HepG2 (cell line): ENCODE data around the gene SGCE. TPM values are rescaled to one million over a fixed set of nuclear protein-coding genes. Genes with fewer than 3 reads are reported as not detected.

Experiments used
- ATAC-seq: fragments of 200-7000 bp; cut with Tn5 transposase; 3 replicates; pipeline ENCODE4 v1.9.1; 2020; ENCODE audit warnings: mild to moderate bottlenecking, moderate library complexity
- BruUV-seq: library from RNA; stranded (reverse); fragments of 400-500 nt; replicated peaks from 2 replicates; lab custom pipeline; 2021; lab: Mats Ljungman, UMichigan
- CTCF ChIA-PET: fragments of 300-600 bp; formaldehyde crosslinking; extraction: SDS; loops from one replicate; lab custom pipeline; 2021; ENCODE audit warnings: low total read pairs, inconsistent platforms, low intra/inter-chr PET ratio; lab: Yijun Ruan, JAX
- POLR2A ChIA-PET: fragments of 350-600 bp; sonication (Branson Sonifier 250); formaldehyde crosslinking; loops from one replicate; lab custom pipeline; 2020; ENCODE audit warnings: antibody characterized with exemption, inconsistent platforms; lab: Yijun Ruan, JAX
- DNase-seq: peaks from one replicate; pipeline ENCODE4 v3.0.0-alpha.2; 2015; ENCODE audit warnings: low spot score
- FAIRE-seq: peaks from 3 replicates; lab custom pipeline; 2011; peaks lifted over from hg19 to GRCh38; lab: Jason Lieb, UNC
- H2AFZ ChIP-seq: one replicate; pipeline ENCODE4 v1.6.1; 2011; ENCODE audit warnings: low read length, inconsistent platforms
- H3K27ac ChIP-seq: fragments of 300-600 bp; 3 replicates; pipeline ENCODE4 v1.8.0; 2011; ENCODE audit warnings: mixed run types, mild to moderate bottlenecking, mixed read lengths, low read length, inconsistent platforms; ENCODE audit not compliant: insufficient read depth; ENCODE audit errors: extremely low read length
- H3K27me3 ChIP-seq, 2 experiments: fragments of 200-600 bp in 1 of 2; 2 replicates in 1 of 2; 3 replicates in 1 of 2; pipeline versions ENCODE4 v1.6.0 to v1.8.0; 2011; ENCODE audit warnings: low read length in 2 of 2, mild to moderate bottlenecking in 2 of 2, moderate library complexity in 2 of 2, inconsistent platforms in 1 of 2; ENCODE audit not compliant: insufficient read depth in 2 of 2, control insufficient read depth in 1 of 2
- H3K36me3 ChIP-seq, 2 experiments: fragments of 200-600 bp in 1 of 2; replicated peaks in 1 of 2; 2 replicates in 1 of 2; 3 replicates in 1 of 2; pipeline versions ENCODE4 v1.5.1 to v1.8.0; 2011; ENCODE audit warnings: low read length in 2 of 2, inconsistent platforms in 1 of 2; ENCODE audit not compliant: insufficient read depth in 2 of 2, control insufficient read depth in 1 of 2
- H3K4me1 ChIP-seq: 2 replicates; pipeline ENCODE4 v1.5.1; 2012; ENCODE audit warnings: low read length, inconsistent platforms; ENCODE audit not compliant: insufficient read depth
- H3K4me2 ChIP-seq: 2 replicates; pipeline ENCODE4 v1.6.0; 2011; ENCODE audit warnings: low read depth, low read length, inconsistent platforms
- H3K4me3 ChIP-seq, 3 experiments: fragments of 200-600 bp in 1 of 3; sonication (generic), shearing (Covaris generic) in 1 of 3; replicated peaks in 1 of 3; 2 replicates each; pipeline ENCODE4 v1.5.1; 2011 to 2016; ENCODE audit warnings: low read length in 3 of 3, inconsistent platforms in 2 of 3, low read depth in 2 of 3, mild to moderate bottlenecking in 2 of 3, control low read depth in 1 of 3, mixed read lengths in 1 of 3; ENCODE audit not compliant: insufficient read depth in 1 of 3
- H3K79me2 ChIP-seq: one replicate; pipeline ENCODE4 v1.6.1; 2011; ENCODE audit warnings: low read length, inconsistent platforms; ENCODE audit not compliant: insufficient read depth
- H3K9ac ChIP-seq: 2 replicates; pipeline ENCODE4 v1.6.0; 2011; ENCODE audit warnings: mild to moderate bottlenecking, low read depth, low read length, inconsistent platforms; ENCODE audit not compliant: insufficient read depth
- H3K9me3 ChIP-seq: 2 replicates; pipeline ENCODE4 v1.5.1; 2012; ENCODE audit warnings: mild to moderate bottlenecking, low read length
- H4K20me1 ChIP-seq: 2 replicates; pipeline ENCODE4 v1.6.0; 2011; ENCODE audit warnings: inconsistent platforms, mild to moderate bottlenecking, low read length, moderate library complexity; ENCODE audit not compliant: insufficient read depth
- BCL6 ChIP-seq: IDR thresholded peaks from 2 replicates; pipeline ENCODE4 v1.6.1; 2016; ENCODE audit warnings: missing genetic modification reagents, missing compliant biosample characterization
- FOXJ3 ChIP-seq: sonication (generic); formaldehyde crosslinking; IDR thresholded peaks from 2 replicates; pipeline ENCODE4 v1.4.0; 2020; ENCODE audit warnings: missing genetic modification reagents, mild to moderate bottlenecking, borderline replicate concordance
- KDM6A ChIP-seq: IDR thresholded peaks from 2 replicates; pipeline ENCODE4 v1.6.1; 2016; ENCODE audit warnings: low read depth
- MEF2D ChIP-seq: sonication (generic); formaldehyde crosslinking; IDR thresholded peaks from 2 replicates; pipeline ENCODE4 v1.5.1; 2020; ENCODE audit warnings: mild to moderate bottlenecking, missing genetic modification reagents
- NCOR1 ChIP-seq: fragments of 200-600 bp; sonication (generic); IDR thresholded peaks from 2 replicates; pipeline ENCODE4 v1.7.0; 2017; ENCODE audit warnings: antibody characterized with exemption, low read length, borderline replicate concordance
- NFIB ChIP-seq: sonication (generic); formaldehyde crosslinking; IDR thresholded peaks from 2 replicates; pipeline ENCODE4 v1.9.0; 2021; ENCODE audit warnings: missing genetic modification reagents, mild to moderate bottlenecking, borderline replicate concordance
- NFKB2 ChIP-seq: sonication (generic); formaldehyde crosslinking; IDR thresholded peaks from 2 replicates; pipeline ENCODE4 v1.4.0; 2020; ENCODE audit warnings: missing genetic modification reagents, borderline replicate concordance
- NR1H2 ChIP-seq: sonication (generic); formaldehyde crosslinking; IDR thresholded peaks from 2 replicates; pipeline ENCODE4 v1.8.1; 2022; ENCODE audit warnings: low read depth, missing genetic modification reagents, borderline replicate concordance
- PTBP1 ChIP-seq: fragments of 200-400 bp; formaldehyde crosslinking; IDR thresholded peaks from 2 replicates; pipeline ENCODE4 v1.6.1; 2018; ENCODE audit warnings: low read length, low read depth; ENCODE audit not compliant: poor library complexity, severe bottlenecking
- RXRB ChIP-seq: IDR thresholded peaks from 2 replicates; pipeline ENCODE4 v1.6.1; 2016; ENCODE audit warnings: borderline replicate concordance, missing genetic modification reagents, missing compliant biosample characterization
- SYNCRIP ChIP-seq: fragments of 200-400 bp; formaldehyde crosslinking; IDR thresholded peaks from 2 replicates; pipeline ENCODE4 v1.6.1; 2018; ENCODE audit warnings: mild to moderate bottlenecking, low read depth, low read length; ENCODE audit not compliant: insufficient read depth
- U2AF1 ChIP-seq: fragments of 200-400 bp; formaldehyde crosslinking; optimal IDR thresholded peaks from 2 replicates; pipeline ENCODE3; 2017; ENCODE audit warnings: mild to moderate bottlenecking, low read depth, low read length
- ZFP62 ChIP-seq: sonication (generic); formaldehyde crosslinking; IDR thresholded peaks from 2 replicates; pipeline ENCODE4 v1.4.0; 2020; ENCODE audit warnings: missing genetic modification reagents
- ZKSCAN1 ChIP-seq: fragments of 150-350 bp; IDR thresholded peaks from 2 replicates; pipeline ENCODE4 v1.6.1; 2014; ENCODE audit warnings: low read length
- ZNF337 ChIP-seq: sonication (generic); formaldehyde crosslinking; IDR thresholded peaks from 2 replicates; pipeline ENCODE4 v1.5.1; 2020; ENCODE audit warnings: missing genetic modification reagents, low read depth, mild to moderate bottlenecking, borderline replicate concordance
- ZNF674 ChIP-seq: sonication (generic); formaldehyde crosslinking; IDR thresholded peaks from 2 replicates; pipeline ENCODE4 v1.5.0; 2020; ENCODE audit warnings: low read depth, mild to moderate bottlenecking, missing genetic modification reagents
- ZNF891 ChIP-seq: sonication (generic); formaldehyde crosslinking; IDR thresholded peaks from 2 replicates; pipeline ENCODE4 v1.5.0; 2020; ENCODE audit warnings: mild to moderate bottlenecking, missing genetic modification reagents
- WGBS: methylation state at CpG from one replicate; pipeline ENCODE4 v1.1.6; 2017; ENCODE audit warnings: low lambda C conversion rate; 5-methylcytosine and 5-hydroxymethylcytosine counted together
- in situ Hi-C: cut with HindIII; loops from 2 replicates; pipeline ENCODE4 v1.10.0; 2017; ENCODE audit warnings: low pct_unique_long_range_greater_than_20kb; ENCODE audit not compliant: extremely low pct_ligation_motif_present
- intact Hi-C: fragments of 100-400 bp; cut with micrococcal nuclease; formaldehyde crosslinking; loops from one replicate; pipeline ENCODE4 v1.10.0; 2022; ENCODE audit not compliant: unreplicated experiment
- polyA plus RNA-seq, 8 experiments: library from polyadenylated mRNA; depleted of rRNA in 3 of 8; stranded (reverse) in 7 of 8; unstranded in 1 of 8; fragments of >200 nt; fragmentation: Illumina TruSeq in 4 of 8; extraction: Trizol in 4 of 8; gene quantifications; 2 replicates each; pipeline versions ENCODE4 v1.2.1 to v1.2.3, GENCODE V29; 2011 to 2016; ENCODE audit warnings: low read depth in 4 of 8, missing spikeins in 1 of 8, mixed read lengths in 1 of 8; ENCODE audit not compliant: insufficient read depth in 1 of 8
- total RNA-seq, 5 experiments: library from RNA; depleted of rRNA; stranded (reverse); fragments of >200 nt; fragmentation: Illumina TruSeq; extraction: Trizol; gene quantifications; 2 replicates each; pipeline ENCODE4 v1.2.3, GENCODE V29; 2016; ENCODE audit warnings: low read depth in 1 of 5
- TF ChIP-seq, protein P1 (sequence below): sonication (generic); formaldehyde crosslinking; IDR thresholded peaks from 2 replicates; pipeline ENCODE4 v1.8.0; 2023; ENCODE audit warnings: mild to moderate bottlenecking, missing genetic modification reagents
- TF ChIP-seq, protein P2 (sequence below), 2 experiments: fragments of 450-650 bp in 1 of 2; sonication (generic) in 1 of 2; formaldehyde crosslinking; IDR thresholded peaks; 2 replicates each; pipeline versions ENCODE4 v1.5.0 to v1.8.0; 2020 to 2022; ENCODE audit warnings: mild to moderate bottlenecking in 1 of 2, missing genetic modification reagents in 1 of 2
- TF ChIP-seq, protein P3 (sequence below): sonication (generic); formaldehyde crosslinking; conservative IDR thresholded peaks from 2 replicates; pipeline ENCODE4 v1.8.0; 2022; ENCODE audit warnings: mild to moderate bottlenecking, moderate library complexity, missing genetic modification reagents

Gene SGCE
- total and polyA plus RNA-seq, 2 of the 13 experiments (the other 11 are each of a cell fraction or from before 2014, with no cell fraction given): 52.3 to 71.1 TPM

DNA sequence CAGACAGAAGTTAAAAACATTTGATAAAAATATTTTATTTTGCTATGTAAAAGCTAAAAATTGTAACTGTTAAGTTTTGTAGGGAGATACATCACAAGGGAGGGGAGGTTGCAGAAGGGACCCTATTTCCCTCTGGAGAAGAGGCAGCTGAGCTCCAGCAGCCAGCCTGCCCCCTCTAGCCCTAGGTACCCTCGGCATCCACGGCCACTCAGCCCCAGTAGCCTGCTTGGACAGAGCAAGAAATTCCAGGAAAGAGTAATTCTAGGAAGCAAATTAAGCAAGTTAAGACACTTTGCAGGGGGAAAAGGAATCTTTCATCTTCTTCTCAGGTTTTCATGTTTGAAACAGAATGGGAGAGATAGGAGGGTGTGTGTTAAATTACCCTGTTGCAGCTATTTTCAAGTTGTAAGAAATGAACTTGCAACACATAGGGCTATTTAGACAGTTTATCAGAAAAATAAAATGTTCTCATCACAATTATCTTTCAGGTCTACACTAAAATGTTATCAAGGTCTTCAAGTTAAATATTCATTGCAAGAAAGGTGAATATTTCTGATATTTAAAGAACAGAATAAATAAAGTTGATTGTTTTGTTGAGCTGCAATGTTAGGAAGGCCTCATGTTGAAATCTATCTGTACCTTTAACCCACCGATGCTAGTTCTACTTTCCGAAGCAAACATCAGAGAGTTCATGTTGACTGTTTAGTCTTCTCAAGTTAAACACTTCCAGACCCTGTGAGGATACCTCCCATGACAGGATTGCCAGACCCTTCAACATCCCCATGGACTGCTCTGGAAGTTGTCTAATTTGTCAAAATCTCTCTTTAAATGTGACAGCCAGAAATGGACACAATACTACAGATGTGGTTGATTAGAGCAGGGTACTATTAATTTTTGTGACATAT, 5.5 kb downstream of the SGCE start:
- POLR2A ChIA-PET: interaction anchor here (0.9 to 2.4 kb wide), 7 partner anchors 8 to 319 kb away, joined by 3 to 8 read pairs (median 4); no protein-coding TSS in a partner anchor
- Histone ChIP-seq H3K4me2 (peak overlapping the region; percentile 70), H3K79me2 (peaks cover 98% of the 10 kb centered on the region), H3K4me3 (peak overlapping the region in 2 of 3 experiments; percentile 14 to 45; a peak in 1 of 6 replicates), H3K27me3 (no peaks in the 10 kb centered on the region), H3K4me1 (peaks cover 77% of the 10 kb centered on the region), H3K36me3 (no peaks in the 10 kb centered on the region), H4K20me1 (no peaks in the 10 kb centered on the region), H3K27ac (peak overlapping the region; percentile 78), H2AFZ (no peak overlapping the region), H3K9ac (peak overlapping the region; percentile 60), H3K9me3 (no peaks in the 10 kb centered on the region)
- ATAC-seq (peak; percentile 94), DNase-seq (peak; percentile 87), FAIRE-seq (peak; percentile 81)
- CTCF ChIA-PET: no interaction called here
- 7% methylated on average over 4 of the region's 4 CpGs for WGBS
- intact Hi-C loops (loop anchor here (5.0 kb wide), 1 partner anchor 52 kb away; no protein-coding TSS in a partner anchor), in situ Hi-C loops (no loop called here)
- BruUV-seq: no TSS peak
- TF ChIP-seq NFIB (no peak), NCOR1 (peak; percentile 59; the same call in 1 of the 2 replicates), KDM6A (peak; percentile 55; the same call in 1 of the 2 replicates), ZKSCAN1 (no peak), SYNCRIP (no peak), MEF2D (0 out of 2 replicates have a peak, but pooled peaks have one; percentile 25), ZNF891 (CRISPR knock-in tag) (no peak), ZFP62 (CRISPR knock-in tag) (no peak), ZNF337 (CRISPR knock-in tag) (no peak), U2AF1 (no peak), NFKB2 (CRISPR knock-in tag) (no peak), PTBP1 (no peak), ZNF674 (CRISPR knock-in tag) (no peak), RXRB (peak; percentile 82), BCL6 (peak; percentile 74; the same call in 1 of the 2 replicates), NR1H2 (no peak), FOXJ3 (CRISPR knock-in tag) (peak; percentile 90; the same call in 1 of the 2 replicates)
- TF ChIP-seq, protein P1, sequence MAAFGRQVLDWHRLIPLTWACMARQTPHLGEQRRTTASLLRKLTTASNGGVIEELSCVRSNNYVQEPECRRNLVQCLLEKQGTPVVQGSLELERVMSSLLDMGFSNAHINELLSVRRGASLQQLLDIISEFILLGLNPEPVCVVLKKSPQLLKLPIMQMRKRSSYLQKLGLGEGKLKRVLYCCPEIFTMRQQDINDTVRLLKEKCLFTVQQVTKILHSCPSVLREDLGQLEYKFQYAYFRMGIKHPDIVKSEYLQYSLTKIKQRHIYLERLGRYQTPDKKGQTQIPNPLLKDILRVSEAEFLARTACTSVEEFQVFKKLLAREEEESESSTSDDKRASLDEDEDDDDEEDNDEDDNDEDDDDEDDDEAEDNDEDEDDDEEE: no peak
- TF ChIP-seq, protein P2, sequence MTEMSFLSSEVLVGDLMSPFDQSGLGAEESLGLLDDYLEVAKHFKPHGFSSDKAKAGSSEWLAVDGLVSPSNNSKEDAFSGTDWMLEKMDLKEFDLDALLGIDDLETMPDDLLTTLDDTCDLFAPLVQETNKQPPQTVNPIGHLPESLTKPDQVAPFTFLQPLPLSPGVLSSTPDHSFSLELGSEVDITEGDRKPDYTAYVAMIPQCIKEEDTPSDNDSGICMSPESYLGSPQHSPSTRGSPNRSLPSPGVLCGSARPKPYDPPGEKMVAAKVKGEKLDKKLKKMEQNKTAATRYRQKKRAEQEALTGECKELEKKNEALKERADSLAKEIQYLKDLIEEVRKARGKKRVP (CRISPR knock-in tag; IDR thresholded peaks at IDR 0.05): 0 out of 4 replicates have a peak, but pooled peaks of 1 of the 2 experiments have one; percentile 41
- TF ChIP-seq, protein P3, sequence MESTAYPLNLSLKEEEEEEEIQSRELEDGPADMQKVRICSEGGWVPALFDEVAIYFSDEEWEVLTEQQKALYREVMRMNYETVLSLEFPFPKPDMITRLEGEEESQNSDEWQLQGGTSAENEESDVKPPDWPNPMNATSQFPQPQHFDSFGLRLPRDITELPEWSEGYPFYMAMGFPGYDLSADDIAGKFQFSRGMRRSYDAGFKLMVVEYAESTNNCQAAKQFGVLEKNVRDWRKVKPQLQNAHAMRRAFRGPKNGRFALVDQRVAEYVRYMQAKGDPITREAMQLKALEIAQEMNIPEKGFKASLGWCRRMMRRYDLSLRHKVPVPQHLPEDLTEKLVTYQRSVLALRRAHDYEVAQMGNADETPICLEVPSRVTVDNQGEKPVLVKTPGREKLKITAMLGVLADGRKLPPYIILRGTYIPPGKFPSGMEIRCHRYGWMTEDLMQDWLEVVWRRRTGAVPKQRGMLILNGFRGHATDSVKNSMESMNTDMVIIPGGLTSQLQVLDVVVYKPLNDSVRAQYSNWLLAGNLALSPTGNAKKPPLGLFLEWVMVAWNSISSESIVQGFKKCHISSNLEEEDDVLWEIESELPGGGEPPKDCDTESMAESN (CRISPR knock-in tag): no peak
